ENCODE results near the gene ZBTB7C. TPM values are rescaled to one million over a fixed set of nuclear protein-coding genes. Genes with fewer than 3 reads are reported as not detected.

The ZBTB7C gene
- polyA plus RNA-seq, 1 of the 3 experiments (the other 2 are of a cell fraction) = 0.05 TPM

- no peak for DNase-seq
- no peak overlapping the region for H3K9ac ChIP-seq
- no peak overlapping the region for H2AFZ ChIP-seq (ENCODE audit: low read depth)
- no peaks in the 10 kb centered on the region for H4K20me1 ChIP-seq (ENCODE audit: insufficient read depth)
- no peaks in the 10 kb centered on the region for H3K36me3 ChIP-seq (replicated peaks in 1 of 2; ENCODE audit: control insufficient read depth in 1 of 2, insufficient read depth in 2 of 2, low read length in 1 of 2)
- CTCF ChIA-PET = no interaction called here
- no peak overlapping the region for H3K4me3 ChIP-seq (ENCODE audit: low read depth in 2 of 2, low read length in 1 of 2)
- H3K27me3 ChIP-seq (ENCODE audit: insufficient read depth) = no peaks in the 10 kb centered on the region
- peaks cover 0 to 33% of the 10 kb centered on the region in 2 experiments; a peak in 1 of 4 replicates for H3K4me1 ChIP-seq (ENCODE audit: control insufficient read depth in 1 of 2, insufficient read depth in 2 of 2, low read depth in 1 of 2, low read length in 1 of 2)
- H3K27ac ChIP-seq (ENCODE audit: low read depth in 2 of 2, low read length in 1 of 2) = no peak overlapping the region; a peak in 1 of 4 replicates
- H3K4me2 ChIP-seq = no peak overlapping the region
- no peaks in the 10 kb centered on the region for H3K9me3 ChIP-seq
- no peak for TF ChIP-seq GABPA (IDR thresholded peaks at IDR 0.05; ENCODE audit: low read depth)
- TF ChIP-seq TAF1 (IDR thresholded peaks at IDR 0.05; ENCODE audit: borderline replicate concordance, low read depth, low read length) = no peak
- TF ChIP-seq ZBTB33 (IDR thresholded peaks at IDR 0.05; ENCODE audit: borderline replicate concordance, low read depth) = no peak
- TF ChIP-seq CHD2 (IDR thresholded peaks at IDR 0.05; ENCODE audit: low read length, partially characterized antibody) = no peak
- no peak for TF ChIP-seq MAX (IDR thresholded peaks at IDR 0.05; ENCODE audit: low read depth)
- TF ChIP-seq RXRA (IDR thresholded peaks at IDR 0.05; ENCODE audit: borderline replicate concordance, low read depth) = no peak
- no peak for TF ChIP-seq USF1 (IDR thresholded peaks at IDR 0.05; ENCODE audit: borderline replicate concordance, low read depth)
- no peak for TF ChIP-seq POLR2AphosphoS5 (IDR thresholded peaks at IDR 0.05; ENCODE audit: low read depth, low read length)
- no peak for TF ChIP-seq MXI1 (IDR thresholded peaks at IDR 0.05; ENCODE audit: low read depth, low read length)
- TF ChIP-seq RAD21 (IDR thresholded peaks at IDR 0.05; ENCODE audit: low read length) = no peak
- no peak for TF ChIP-seq GATA2 (CRISPR knock-in tag; IDR thresholded peaks at IDR 0.05)
- no peak for TF ChIP-seq EZH2phosphoT487 (IDR thresholded peaks at IDR 0.05; ENCODE audit: borderline replicate concordance, low read depth)
- TF ChIP-seq NRF1 (IDR thresholded peaks at IDR 0.05; ENCODE audit: low read depth, low read length) = no peak
- no peak for TF ChIP-seq EP300 (IDR thresholded peaks at IDR 0.05; ENCODE audit: borderline replicate concordance in 1 of 2, low read depth in 1 of 2, low read length in 1 of 2)
- no peak for TF ChIP-seq PBX3 (IDR thresholded peaks at IDR 0.05)
- no peak for TF ChIP-seq FOXM1 (IDR thresholded peaks at IDR 0.05; ENCODE audit: low read depth)
- no peak for TF ChIP-seq IRF3 (IDR thresholded peaks at IDR 0.05; ENCODE audit: low read depth, low read length)
- no peak for TF ChIP-seq USF2 (IDR thresholded peaks at IDR 0.05; ENCODE audit: borderline replicate concordance, low read depth, low read length)
- TF ChIP-seq FOSL2 (IDR thresholded peaks at IDR 0.05; ENCODE audit: borderline replicate concordance, low read depth) = no peak
- TF ChIP-seq JUND (IDR thresholded peaks at IDR 0.05) = no peak
- no peaks in the 10 kb centered on the region for H3K9me2 ChIP-seq
- whole genome bisulfite sequencing (ENCODE audit: low lambda C conversion rate) = 65% methylated on average over 9 of the region's 9 CpGs
- POLR2A ChIA-PET = no interaction called here
- H3F3A ChIP-seq (replicated peaks; ENCODE audit: insufficient read depth) = no peaks in the 10 kb centered on the region
- H3K79me2 ChIP-seq (ENCODE audit: insufficient read depth) = no peaks in the 10 kb centered on the region
Observed at GRCh38 chr18:48216639-48217257, 192.4 kb downstream of the ZBTB7C start.

All from SK-N-SH (cell line).